Measurements from ENCODE around the gene RGMB. TPM values are rescaled to one million over a fixed set of nuclear protein-coding genes. Genes with fewer than 3 reads are reported as not detected.

The RGMB gene
- polyA plus RNA-seq, 1 of the 3 experiments (the other 2 are of a cell fraction), result 86.7 TPM

GRCh38 chr5:98768160-98768959 is 5.1 kb upstream of the RGMB start:
- H3K79me2 ChIP-seq (ENCODE audit: insufficient read depth), result peaks cover 40% of the 10 kb centered on the region
- peak overlapping the region; percentile 66 to 96 for H3K27ac ChIP-seq (ENCODE audit: low read depth in 2 of 2, low read length in 1 of 2)
- H3F3A ChIP-seq (replicated peaks; ENCODE audit: insufficient read depth), result peaks cover 30% of the 10 kb centered on the region
- peak; percentile 73 for DNase-seq
- H3K4me2 ChIP-seq, result peak overlapping the region; percentile 90
- H3K27me3 ChIP-seq (ENCODE audit: insufficient read depth), result no peaks in the 10 kb centered on the region
- H4K20me1 ChIP-seq (ENCODE audit: insufficient read depth), result no peaks in the 10 kb centered on the region
- peaks cover 9 to 11% of the 10 kb centered on the region in 2 experiments; a peak in 3 of 4 replicates for H3K4me1 ChIP-seq (ENCODE audit: control insufficient read depth in 1 of 2, insufficient read depth in 2 of 2, low read depth in 1 of 2, low read length in 1 of 2)
- WGBS (ENCODE audit: low lambda C conversion rate), result under 1% methylated on average over 33 of the region's 34 CpGs
- peak overlapping the region; percentile 83 for H2AFZ ChIP-seq (ENCODE audit: low read depth)
- no peaks in the 10 kb centered on the region for H3K9me2 ChIP-seq
- ChIA-PET CTCF (interaction anchor here (0.6 to 13.6 kb wide), 52 partner anchors 9 to 1958 kb away, joined by 3 to 409 read pairs (median 4); partner anchors contain the start of gene RIOK2), POLR2A (no interaction called here)
- H3K9ac ChIP-seq, result peak overlapping the region; percentile 99
- H3K36me3 ChIP-seq (replicated peaks in 1 of 2; ENCODE audit: control insufficient read depth in 1 of 2, insufficient read depth in 2 of 2, low read length in 1 of 2), result peaks cover 0 to 16% of the 10 kb centered on the region in 2 experiments
- peak overlapping the region; percentile 83 to 90 for H3K4me3 ChIP-seq (ENCODE audit: low read depth in 2 of 2, low read length in 1 of 2)
- no peaks in the 10 kb centered on the region for H3K9me3 ChIP-seq
- TF ChIP-seq RXRA (IDR thresholded peaks at IDR 0.05; ENCODE audit: borderline replicate concordance, low read depth) (no peak), FOXM1 (IDR thresholded peaks at IDR 0.05; ENCODE audit: low read depth) (no peak), POLR2AphosphoS5 (IDR thresholded peaks at IDR 0.05; ENCODE audit: low read depth, low read length) (0 out of 2 replicates have a peak, but pooled peaks have one; percentile 30), CHD2 (IDR thresholded peaks at IDR 0.05; ENCODE audit: low read length, partially characterized antibody) (no peak), ELF1 (IDR thresholded peaks at IDR 0.05) (no peak), USF1 (IDR thresholded peaks at IDR 0.05; ENCODE audit: borderline replicate concordance, low read depth) (no peak), PBX3 (IDR thresholded peaks at IDR 0.05) (no peak), MAX (IDR thresholded peaks at IDR 0.05; ENCODE audit: low read depth) (no peak), RFX5 (IDR thresholded peaks at IDR 0.05; ENCODE audit: low read length) (no peak), MEF2A (IDR thresholded peaks at IDR 0.05; ENCODE audit: borderline replicate concordance, low read depth) (no peak), SIN3A (IDR thresholded peaks at IDR 0.05; ENCODE audit: borderline replicate concordance, low read depth, low read length) (no peak), EP300 (IDR thresholded peaks at IDR 0.05; ENCODE audit: borderline replicate concordance in 1 of 2, low read depth in 1 of 2, low read length in 1 of 2) (no peak), FOSL2 (IDR thresholded peaks at IDR 0.05; ENCODE audit: borderline replicate concordance, low read depth) (no peak), NRF1 (IDR thresholded peaks at IDR 0.05; ENCODE audit: low read depth, low read length) (no peak), IRF3 (IDR thresholded peaks at IDR 0.05; ENCODE audit: low read depth, low read length) (no peak), USF2 (IDR thresholded peaks at IDR 0.05; ENCODE audit: borderline replicate concordance, low read depth, low read length) (no peak), EZH2phosphoT487 (IDR thresholded peaks at IDR 0.05; ENCODE audit: borderline replicate concordance, low read depth) (no peak), SMC3 (IDR thresholded peaks at IDR 0.05; ENCODE audit: low read depth, low read length) (peak; percentile 57), TAF1 (IDR thresholded peaks at IDR 0.05; ENCODE audit: borderline replicate concordance, low read depth, low read length) (peak; percentile 34; the same call in 1 of the 2 replicates), TEAD4 (IDR thresholded peaks at IDR 0.05; ENCODE audit: borderline replicate concordance, insufficient read depth) (no peak), REST (IDR thresholded peaks at IDR 0.05; ENCODE audit: low read depth, low read length) (no peak), RCOR1 (IDR thresholded peaks at IDR 0.05; ENCODE audit: low read length) (no peak), GATA2 (CRISPR knock-in tag; IDR thresholded peaks at IDR 0.05) (no peak), NFIC (IDR thresholded peaks at IDR 0.05; ENCODE audit: borderline replicate concordance) (no peak)
